Fibroblast of skin of right biceps (primary cell): Measurements from ENCODE around the gene GEMIN5.
"Not testable (repeated sequence)": the region's sequence is repeated elsewhere in the genome, so short reads cannot be mapped to it uniquely, and the experiment has no call there.

ENCODE experiments used
- DNase-seq: peaks from one replicate; pipeline ENCODE4 v3.0.0-alpha.2; 2013

GEMIN5 gene

DNA sequence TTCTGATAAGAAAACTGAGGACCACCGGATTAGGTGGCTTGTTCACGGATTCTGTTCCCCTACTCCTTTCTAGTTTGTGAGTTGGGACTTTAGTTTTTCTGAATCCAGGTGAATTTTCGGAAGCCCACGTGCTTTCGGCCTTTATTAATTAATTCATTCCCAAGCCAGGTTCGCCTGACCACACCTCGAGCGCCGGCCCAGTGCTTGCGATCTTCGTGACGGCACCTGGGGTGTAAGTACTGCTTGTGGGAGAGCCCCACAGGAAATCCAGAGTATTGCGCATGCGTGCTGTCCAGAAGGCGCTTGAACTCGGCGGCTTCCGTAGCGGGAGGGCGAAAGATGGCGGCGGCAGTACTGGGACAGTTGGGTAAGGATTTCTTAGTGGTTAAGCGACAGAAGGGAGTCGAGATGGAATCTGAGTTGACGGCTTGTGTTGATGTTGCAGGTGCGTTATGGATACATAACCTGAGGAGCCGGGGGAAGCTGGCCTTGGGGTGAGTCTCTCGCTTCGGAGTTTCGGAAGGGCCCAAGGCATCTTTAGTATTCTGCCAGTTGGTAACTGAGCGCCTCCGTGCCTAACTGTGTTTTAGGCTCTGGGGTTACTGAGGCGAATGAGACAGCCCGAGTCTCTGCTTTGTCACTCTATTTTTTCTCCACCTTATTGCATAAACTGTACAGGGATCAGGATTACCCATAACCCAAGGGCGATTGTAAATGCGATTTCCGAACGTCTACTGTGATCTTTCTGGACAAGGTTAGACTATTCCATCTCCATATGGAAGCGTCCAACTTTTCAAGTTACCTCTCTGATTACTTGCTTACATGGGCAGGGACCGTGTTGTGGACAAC, 3.0 kb upstream of the GEMIN5 start, which contains the start of gene MRPL22:
Gene MRPL22 (plus strand): TSS at position 302 of the 849 bp plus-strand sequence. CDS start 38 bp downstream, at position 340.
- DNase-seq, result peak; percentile 92

DNA sequence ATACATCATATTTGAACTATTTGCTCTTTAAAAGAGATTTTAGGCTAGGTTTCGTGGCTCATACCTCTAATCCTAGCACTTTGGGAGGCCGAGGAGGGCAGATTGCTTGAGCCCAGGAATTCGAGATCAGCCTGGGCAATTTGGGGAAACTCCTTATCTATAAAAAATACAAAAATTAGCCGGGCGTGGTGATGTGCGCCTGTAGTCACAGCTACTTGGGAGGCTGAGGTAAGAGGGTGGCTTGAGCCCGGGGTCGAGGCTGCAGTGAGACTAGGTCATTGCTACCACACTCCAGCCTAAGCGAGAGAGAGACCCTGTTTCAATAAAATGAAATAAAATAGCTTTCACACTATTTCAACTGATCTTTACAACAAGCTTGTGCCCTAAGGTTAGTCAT, 2.4 kb upstream of the GEMIN5 start:
- DNase-seq, result no peak

DNA sequence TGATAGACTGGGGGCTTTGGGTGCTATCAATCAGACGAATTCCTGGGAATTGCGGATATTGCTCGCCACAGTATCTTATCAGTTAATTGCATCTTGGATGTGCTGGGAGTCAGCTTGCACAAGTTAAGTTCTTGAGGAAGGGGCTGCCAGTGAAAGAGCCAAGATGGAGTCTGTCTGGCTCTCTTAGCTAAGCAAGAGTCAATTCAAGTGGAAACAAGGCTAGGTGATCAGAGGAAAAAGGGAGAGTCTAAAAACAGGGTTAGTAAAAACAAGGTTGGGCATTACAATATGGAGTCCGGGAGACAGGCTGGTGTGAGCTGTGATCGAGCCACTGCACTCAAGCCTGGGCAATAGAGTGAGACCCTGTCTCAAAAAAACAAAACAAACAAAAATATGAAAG, 1.4 kb upstream of the GEMIN5 start:
- DNase-seq, result not testable (repeated sequence)

DNA sequence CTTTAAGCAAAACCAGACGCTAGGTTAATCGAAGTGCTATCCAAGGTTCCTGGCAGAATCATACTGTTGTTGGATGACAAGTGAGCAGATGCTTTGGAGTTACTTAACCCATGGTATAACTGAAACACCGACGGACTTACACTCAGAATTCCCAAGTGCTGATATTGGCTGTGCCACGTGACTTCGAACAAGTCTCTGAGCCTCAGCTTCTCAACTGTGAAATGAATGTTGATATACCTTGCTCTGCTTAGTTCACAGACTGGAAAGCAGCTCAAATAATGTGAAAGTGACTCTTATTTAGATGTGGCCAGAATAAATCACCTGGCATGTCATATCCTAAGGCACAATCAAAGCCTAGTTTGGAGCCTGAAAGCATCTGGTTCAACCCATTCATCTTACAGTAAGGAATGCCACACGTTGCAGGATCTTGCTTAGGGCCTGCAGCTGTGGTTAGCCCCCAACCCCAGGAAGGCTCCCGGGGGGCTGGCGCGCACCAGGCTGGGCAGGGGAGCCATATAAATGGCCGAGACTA, 759 bp downstream of the GEMIN5 start:
- no peak for DNase-seq

DNA sequence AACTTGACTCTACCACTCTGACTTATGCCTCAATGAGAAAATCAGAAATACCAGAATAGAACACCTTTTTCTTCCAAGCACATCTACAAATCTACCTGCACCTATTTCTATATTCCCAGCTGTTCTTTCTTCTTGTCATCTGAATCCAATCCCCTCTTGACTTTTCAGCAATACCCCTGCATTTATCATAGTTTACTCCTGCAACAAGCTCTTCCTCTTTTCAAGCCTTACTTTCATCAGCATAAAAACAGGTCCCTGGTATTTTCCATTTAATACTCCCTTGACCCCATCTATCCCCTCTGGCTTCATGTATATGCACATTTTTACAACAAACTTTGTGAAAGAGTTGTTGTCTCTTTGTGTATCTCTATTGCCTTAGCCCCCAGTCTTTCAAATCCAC, 3.1 kb downstream of the GEMIN5 start:
- DNase-seq, result no peak

DNA sequence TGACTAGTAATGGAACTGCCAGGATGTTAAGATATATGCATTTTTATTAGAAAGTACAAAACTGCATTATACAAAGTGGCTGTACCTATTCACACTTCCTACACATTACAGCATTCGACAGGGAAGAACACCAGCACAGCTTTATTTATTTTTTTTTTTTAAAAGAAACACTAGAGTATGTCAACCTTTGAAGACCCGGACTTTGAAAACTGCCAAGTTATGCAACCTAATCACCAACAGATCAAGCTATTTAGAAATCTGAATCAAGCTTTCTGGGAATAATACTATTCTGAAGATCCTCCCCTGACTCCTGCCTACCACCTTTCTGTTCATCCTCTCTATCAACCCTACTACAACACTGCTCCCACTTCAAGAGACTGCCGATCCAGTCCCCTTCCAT, 4.5 kb downstream of the GEMIN5 start:
- DNase-seq, result no peak

DNA sequence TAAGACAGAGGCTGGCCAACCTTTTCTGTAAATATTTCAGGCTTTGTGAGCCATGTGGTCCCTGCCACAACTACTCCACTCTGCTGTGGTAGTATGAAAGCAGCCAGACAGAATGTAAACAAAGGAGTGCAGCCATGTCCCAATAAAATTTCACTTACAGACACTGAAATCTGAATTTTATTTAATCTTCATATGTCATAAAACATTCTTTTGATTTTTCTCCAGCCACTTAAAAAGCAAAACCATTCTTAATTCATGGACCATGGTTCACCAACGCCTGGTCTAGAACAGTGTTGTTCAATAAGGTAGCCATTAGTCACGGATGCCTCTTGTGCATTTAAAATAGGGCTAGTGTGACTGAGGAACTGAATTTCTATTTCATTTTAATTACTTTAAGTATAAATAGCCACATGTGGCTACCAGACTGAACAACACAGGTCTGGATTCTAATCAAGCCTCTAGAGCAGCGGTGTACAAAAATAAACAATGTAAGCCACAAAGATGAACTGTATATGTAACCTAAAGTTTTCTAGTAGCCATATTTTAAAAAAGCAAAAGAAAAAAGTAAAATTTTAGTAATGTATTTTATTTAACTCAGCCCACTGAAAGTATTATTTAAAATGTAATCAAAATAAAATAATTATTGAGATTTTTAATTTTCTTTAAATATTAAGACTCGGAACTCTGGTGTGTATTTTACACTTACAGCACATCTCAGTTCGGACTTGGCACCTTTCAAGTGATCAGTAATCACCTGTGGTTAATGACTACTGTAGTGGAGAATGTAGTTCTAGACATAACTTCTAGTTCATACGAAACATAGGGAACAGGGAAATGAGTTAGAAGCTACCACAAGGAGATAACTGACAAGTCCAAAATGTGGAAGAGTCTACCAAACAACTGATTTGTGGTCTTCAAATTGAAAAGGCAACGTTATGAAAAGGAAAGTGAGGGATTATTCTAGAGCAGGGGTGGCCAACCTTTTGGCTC, 14.3 kb downstream of the GEMIN5 start:
- DNase-seq, result peak; percentile 39

DNA sequence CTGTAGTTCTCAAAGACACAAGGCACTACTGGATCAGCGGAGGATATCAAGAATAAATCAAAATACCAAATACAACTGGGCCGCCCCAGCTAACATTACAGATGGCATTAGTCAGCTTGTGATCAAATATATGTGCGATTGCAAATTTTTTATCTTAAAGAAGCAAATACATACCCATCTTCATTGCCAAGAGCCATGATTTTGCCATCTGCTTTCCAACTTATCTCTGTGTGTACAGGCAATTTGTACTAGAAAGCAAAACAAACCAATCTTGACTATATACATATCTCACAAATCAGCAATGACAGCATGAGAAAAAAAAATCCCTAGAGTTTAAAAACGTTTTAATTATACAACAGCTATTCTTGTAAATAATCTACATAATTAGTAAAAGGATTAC, 20.3 kb downstream of the GEMIN5 start:
- no peak for DNase-seq

DNA sequence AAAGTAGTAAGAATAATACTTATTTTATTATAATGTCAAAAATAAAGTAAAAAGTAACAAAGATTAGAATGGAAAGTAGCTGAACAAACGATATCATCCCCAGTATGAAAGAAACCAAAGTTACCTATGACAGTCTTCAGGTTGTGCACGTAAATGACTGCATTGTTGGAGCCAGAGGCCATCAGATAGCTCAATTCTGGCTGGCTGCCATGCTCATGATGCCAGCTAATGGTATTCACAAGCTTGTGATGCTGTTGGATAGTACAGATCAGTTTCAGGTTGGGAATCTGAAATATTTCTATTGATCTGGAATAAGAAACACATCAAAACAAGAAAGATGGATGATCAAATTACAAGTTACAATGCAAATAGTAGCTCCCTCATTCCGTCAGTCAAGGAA, 21.1 kb downstream of the GEMIN5 start:
- no peak for DNase-seq

DNA sequence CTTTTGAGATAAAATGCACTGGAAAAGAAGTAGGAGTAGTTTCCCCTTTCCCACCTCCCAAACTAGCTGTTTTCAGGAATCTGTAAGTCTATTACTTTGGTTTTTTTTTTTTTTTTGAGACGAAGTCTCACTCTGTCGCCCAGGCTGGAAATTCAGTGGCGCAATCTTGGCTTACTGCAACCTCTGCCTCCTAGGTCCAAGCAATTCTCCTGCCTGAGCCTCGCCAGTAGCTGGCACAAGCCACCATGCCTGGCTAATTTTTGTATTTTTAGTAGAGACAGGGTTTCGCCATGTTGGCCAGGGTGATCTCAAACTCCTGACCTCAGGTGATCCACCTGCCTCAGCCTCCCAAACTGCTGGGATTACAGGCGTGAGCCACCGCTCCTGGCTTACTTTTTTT, 32.4 kb downstream of the GEMIN5 start:
- not testable (repeated sequence) for DNase-seq

DNA sequence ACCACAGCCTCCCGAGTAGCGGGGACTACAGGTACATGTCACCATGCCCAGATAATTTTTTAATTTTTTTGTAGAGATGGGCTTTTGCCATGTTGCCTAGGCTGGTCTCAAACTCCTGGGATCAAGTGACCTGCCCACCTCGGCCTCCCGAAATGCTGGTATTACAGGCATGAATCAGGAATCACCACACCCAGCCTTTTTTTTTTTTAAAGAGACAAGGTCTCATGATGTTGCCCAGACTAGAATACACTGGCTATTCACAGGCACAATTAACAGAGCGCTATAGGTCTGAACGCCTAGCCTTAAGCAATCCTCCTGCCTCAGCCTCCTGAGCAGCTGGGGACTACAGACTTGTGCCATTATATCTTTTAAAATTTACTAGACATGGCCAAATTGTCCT, 36.1 kb downstream of the GEMIN5 start:
- no peak for DNase-seq

DNA sequence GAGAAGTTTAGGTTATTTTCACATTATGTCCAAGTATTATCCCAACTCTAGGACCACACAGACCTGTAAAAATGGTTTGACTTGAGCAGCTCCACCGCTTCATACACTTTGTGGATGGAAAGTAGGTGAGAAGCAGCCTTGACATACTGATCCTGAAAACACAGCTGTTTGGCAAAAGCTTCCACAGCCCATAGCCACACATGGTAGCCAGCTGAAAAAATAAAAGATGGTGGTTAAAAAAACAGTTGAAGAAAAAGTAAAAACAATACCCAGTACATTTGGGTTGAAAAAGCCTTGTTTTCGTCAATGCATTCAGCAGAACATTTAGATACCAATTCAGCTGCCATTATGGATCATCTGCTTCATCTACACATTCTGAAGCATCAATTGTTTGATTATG, 36.7 kb downstream of the GEMIN5 start:
- no peak for DNase-seq

DNA sequence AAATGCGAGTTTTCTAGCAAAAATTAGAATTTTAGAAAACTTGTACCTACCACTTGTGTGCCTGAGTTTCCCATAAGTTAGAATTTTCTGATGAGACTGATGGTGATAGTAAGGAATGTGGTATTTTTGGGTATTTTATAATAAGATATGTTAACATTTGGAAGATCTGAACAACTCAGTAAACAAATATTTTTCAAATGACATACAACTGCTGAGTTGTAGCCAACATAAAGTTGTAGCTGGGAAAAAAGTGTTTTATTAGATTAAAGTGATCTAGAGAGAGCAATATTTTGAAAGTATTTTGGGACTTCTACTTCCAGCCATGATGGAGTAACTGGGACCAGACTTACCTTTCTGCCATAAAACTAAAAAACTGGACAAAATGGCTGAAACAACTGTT, 37.9 kb downstream of the GEMIN5 start:
- DNase-seq, result no peak

DNA sequence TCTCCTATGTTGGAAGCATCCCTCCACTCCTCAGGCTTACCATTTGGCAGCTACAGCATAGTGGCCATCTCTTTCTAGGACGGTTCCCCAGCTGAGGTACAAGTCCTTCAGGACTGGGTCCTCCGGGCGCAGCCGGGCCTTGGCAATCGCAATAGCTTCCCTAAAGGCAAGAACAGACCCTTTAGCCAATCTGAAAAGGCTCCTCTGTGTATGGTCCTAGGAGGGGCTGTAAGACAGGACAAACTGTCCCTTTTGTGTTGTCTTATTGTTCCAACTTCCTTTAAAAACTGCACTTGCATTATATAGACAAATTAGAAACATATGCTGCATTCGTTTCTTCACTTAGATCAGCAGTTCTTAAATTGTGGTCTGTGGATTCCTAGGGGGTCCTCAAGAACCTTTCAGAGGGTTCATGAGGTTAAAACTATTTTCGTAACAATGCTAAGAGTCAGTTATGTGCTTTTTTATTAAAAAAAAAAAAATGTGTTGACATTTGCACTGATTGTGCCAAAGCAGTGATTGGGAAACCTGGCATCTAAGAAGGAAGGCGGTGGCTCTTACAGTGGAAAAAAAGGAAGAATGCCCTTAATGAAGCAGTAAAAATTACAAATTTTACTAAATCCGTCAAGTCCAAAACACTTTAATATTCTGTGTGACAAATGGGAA, 38.7 kb downstream of the GEMIN5 start:
- DNase-seq, result no peak

DNA sequence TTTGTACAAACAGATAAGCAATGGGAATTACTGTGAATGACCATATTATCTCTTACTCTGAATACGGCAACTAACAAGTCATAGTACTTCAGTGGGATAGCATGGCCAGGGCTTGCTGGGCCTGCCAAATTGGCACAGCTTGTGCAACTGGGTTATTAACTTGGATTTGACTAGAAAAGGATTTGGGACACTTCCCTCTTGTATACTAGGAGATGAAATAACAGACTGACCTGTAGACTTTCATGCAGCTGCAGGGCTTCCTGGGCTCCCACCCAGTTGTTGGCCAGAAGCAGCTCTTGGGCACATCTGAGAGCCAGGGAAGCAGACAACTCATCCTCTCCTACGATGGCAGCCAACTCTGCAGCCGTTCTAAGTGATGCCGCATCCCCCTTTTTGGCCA, 39.8 kb downstream of the GEMIN5 start:
- no peak for DNase-seq

DNA sequence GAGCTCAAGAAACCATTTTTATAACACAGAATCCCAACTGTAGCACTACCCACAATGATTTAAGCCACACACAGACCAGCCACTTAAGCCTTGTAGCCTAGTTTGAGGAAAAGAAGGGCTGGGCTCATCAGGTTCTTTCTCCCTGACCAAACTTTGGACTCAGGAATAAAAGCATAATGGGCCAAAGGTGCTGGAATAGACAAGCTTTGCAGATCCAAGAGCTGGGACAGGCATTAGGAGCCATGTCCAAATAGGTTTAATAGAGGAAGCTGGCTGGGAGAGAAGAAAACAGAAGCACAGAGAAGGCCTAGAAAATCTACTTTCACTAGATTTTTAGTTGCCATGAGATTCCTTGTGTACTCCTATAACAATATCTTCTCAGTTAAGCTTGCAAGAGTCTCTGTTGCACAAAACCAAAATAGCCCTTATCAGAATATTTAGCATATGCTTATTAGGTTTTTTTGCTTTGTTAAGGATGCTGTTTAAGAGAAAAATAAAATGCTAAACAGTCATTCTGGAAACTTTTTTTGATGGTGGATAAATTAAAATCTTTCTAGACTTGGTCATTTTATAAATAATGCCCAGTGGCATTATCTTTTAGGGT, 41.3 kb downstream of the GEMIN5 start:
- no peak for DNase-seq

DNA sequence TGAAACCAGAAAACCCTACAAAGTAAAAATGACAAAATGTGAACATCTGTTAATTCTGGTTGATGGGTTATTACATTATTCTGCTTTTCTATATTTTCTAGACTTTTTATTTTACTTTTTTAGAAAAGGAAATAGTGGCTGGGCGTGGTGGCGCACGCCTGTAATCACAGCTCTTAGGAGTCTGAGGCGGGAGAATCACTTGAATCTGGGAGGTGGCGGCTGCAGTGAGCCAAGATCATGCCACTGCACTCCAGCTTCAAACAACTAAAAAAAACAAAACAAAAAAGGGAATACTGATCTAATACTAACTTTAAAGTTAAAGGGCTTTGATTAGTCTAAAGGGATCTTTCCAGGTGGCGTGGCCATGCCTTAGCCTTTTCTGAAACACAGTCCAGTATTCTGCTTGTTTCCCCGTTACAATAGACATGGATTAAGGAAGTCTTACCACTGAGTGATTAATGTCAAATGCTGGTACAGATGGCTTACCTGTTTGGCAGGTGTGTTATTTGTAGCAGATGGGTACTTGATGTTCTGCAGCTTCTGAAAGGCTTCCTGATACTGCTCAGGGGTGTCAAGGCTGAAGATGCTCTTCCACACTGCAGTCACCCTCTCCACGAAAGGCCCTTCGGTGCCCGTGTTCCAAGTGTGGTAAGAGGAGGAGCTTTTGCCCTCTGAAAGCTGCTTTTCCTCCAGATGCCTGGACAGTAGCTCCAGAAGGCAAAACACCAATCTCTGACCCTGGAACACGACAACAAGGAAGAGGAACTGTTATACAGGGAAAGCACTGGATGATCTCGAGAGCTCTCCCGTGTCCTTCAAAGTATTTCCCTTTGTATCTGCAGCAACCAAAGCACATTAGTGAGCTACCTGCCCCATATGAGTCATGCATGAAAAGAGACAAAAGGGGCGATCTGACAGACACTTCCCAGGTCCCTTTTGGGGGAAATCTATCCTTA, 42.1 kb downstream of the GEMIN5 start:
- DNase-seq, result no peak

DNA sequence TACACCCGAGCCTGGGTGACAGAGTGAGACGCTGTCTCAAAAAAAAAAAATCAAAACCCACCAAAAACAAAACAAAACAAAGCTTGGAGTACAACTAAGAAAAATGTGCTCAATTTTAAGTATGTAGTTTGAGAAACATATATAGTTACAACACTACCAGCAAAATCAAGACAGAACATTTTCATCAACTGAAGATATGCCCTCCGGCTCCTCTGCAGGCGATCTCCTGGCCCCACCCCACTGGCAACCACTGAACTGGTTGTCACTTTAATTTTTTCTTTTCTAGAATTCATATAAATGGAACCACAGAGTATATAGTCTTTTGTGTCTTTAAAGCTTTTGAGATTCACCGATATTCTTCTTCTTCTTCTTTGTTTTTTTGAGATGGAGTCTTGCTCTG, 44.6 kb downstream of the GEMIN5 start:
- no peak for DNase-seq

DNA sequence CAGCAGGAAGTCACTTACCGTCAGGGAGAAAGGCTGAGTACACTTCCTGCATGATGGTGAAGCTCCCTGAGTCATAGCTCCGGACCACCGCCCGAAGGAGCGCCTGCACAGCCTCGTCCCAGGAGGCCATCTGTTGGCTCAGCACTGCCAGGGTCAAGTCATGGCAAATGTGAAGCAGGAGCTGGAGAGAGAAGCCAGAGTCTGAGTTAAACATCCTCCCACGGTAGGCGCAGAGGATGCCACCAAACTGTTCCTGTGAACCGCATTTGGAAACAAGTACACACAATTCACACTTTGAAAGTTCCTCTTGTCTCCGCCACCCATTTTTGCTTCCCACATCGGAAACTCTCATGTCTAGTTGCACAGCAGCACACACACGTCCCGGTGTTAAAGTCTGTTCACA, 45.6 kb downstream of the GEMIN5 start:
- DNase-seq, result no peak

DNA sequence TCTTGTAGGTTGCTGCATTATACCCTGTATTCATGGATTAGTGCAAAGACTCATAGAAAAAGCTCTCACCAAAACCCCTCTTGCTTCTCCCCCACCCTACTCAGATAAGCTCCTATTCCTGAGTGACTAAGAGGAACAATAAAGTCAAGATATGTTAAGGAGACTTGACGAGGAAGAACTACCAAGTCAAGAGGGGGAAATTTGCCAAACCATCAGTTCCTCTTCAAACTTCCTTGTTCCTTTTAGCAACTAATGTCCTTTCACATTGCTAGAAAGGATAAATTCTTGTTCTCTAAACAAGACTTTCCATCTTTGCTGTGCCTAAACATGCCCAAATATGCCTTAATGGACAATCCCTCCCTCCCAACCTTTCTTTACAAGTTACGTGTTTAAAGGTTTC, 52.6 kb downstream of the GEMIN5 start:
- DNase-seq, result no peak

DNA sequence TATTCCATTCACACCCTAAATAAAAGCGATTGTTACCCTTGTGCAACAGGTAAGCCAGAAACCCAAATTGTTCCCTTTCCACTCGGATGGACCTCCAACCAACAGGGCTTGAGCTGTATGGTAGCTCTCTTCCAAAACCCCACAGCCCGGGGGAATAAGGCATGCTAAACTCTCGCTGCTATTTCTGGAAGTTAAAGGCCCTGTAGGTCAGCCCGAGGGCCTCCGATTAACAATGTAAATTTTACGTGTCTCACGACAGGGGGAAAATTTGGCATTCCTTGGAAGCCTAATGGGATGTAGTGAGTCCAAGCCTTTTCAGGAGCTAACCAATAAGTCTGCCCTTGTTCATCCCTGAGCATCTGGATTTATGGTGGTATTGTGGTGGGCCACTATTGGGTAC, 53.6 kb downstream of the GEMIN5 start:
- no peak for DNase-seq
